ENCODE measurements around the gene HPD.

The HPD gene

GRCh38 chr12:121858662-121859572 is at the start of gene HPD:
Gene HPD (minus strand): TSS chr12:121858859. CDS start chr12:121858823, 36 bp downstream.
- DNase-seq (ENCODE audit: low read depth) = no peak
- TF ChIP-seq MYC (IDR thresholded peaks at IDR 0.05; ENCODE audit: low read depth, low read length) = no peak
- TF ChIP-seq, protein P1, sequence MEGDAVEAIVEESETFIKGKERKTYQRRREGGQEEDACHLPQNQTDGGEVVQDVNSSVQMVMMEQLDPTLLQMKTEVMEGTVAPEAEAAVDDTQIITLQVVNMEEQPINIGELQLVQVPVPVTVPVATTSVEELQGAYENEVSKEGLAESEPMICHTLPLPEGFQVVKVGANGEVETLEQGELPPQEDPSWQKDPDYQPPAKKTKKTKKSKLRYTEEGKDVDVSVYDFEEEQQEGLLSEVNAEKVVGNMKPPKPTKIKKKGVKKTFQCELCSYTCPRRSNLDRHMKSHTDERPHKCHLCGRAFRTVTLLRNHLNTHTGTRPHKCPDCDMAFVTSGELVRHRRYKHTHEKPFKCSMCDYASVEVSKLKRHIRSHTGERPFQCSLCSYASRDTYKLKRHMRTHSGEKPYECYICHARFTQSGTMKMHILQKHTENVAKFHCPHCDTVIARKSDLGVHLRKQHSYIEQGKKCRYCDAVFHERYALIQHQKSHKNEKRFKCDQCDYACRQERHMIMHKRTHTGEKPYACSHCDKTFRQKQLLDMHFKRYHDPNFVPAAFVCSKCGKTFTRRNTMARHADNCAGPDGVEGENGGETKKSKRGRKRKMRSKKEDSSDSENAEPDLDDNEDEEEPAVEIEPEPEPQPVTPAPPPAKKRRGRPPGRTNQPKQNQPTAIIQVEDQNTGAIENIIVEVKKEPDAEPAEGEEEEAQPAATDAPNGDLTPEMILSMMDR (IDR thresholded peaks at IDR 0.05; ENCODE audit: low read depth, low read length) = no peak
- no peak for TF ChIP-seq POLR2A (IDR thresholded peaks at IDR 0.05; ENCODE audit: extremely low read depth, insufficient read length)
- no peak for TF ChIP-seq MAX (IDR thresholded peaks at IDR 0.05; ENCODE audit: low read depth, low read length)
- H3K4me3 ChIP-seq (ENCODE audit: low read depth, low read length) = no peak within 1 kb of the TSS

GRCh38 chr12:121905746-121906145 is 47.1 kb upstream of the HPD start:
- DNase-seq (ENCODE audit: low read depth) = no peak
- TF ChIP-seq MYC (IDR thresholded peaks at IDR 0.05; ENCODE audit: low read depth, low read length) (no peak), MAX (IDR thresholded peaks at IDR 0.05; ENCODE audit: low read depth, low read length) (no peak), POLR2A (IDR thresholded peaks at IDR 0.05; ENCODE audit: extremely low read depth, insufficient read length) (no peak)
- TF ChIP-seq, protein P1 (IDR thresholded peaks at IDR 0.05; ENCODE audit: low read depth, low read length) = no peak

DNA sequence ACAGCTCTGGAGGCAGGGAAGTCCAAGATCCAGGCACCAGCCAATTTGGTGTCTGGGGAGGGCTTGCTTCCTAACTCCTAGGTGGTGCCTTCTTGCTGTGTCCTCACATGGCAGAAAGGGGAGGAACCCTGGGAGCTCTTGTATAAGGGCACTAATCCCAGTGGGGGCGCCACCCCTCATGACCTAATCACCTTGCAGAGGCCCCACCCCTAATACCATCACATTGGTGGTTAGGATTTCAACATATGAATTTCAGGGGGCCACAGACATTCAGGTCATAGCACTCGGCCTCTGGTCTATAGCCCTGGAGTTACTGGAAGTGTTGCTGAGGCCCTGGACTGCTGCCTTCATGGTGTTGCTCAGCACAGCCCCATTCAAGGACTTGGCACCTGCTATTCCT is 44.5 kb upstream of the HPD start:
- TF ChIP-seq, protein P1 (IDR thresholded peaks at IDR 0.05; ENCODE audit: low read depth, low read length) = no peak
- TF ChIP-seq POLR2A (IDR thresholded peaks at IDR 0.05; ENCODE audit: extremely low read depth, insufficient read length) (no peak), MAX (IDR thresholded peaks at IDR 0.05; ENCODE audit: low read depth, low read length) (no peak), MYC (IDR thresholded peaks at IDR 0.05; ENCODE audit: low read depth, low read length) (no peak)
- H3K4me3 ChIP-seq (ENCODE audit: low read depth, low read length) = no peak overlapping the region
- peak; percentile 55 for DNase-seq (ENCODE audit: low read depth)

More at GRCh38 chr12:121905746-121906145, 47.1 kb upstream of the HPD start:
- no peak overlapping the region for H3K4me3 ChIP-seq (ENCODE audit: low read depth, low read length)

DNA sequence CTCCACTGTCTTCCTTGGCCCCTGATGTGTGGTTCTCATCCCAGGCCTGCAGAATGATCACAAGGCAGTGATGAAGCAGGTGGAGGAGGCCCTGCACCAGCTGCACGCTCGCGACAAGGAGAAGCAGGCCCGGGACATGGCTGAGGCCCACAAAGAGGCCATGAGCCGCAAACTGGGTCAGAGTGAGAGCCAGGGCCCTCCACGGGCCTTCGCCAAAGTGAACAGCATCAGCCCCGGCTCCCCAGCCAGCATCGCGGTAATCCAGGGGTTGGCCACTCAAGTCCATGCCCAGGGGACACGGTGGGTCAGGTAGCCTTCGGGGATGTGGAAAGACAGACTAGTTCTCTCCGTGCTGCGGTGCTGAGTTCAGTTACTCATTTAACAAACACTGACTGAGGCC is 40.9 kb upstream of the HPD start:
- H3K4me3 ChIP-seq (ENCODE audit: low read depth, low read length) = no peak overlapping the region
- TF ChIP-seq, protein P1 (IDR thresholded peaks at IDR 0.05; ENCODE audit: low read depth, low read length) = no peak
- TF ChIP-seq MYC (IDR thresholded peaks at IDR 0.05; ENCODE audit: low read depth, low read length) (no peak), POLR2A (IDR thresholded peaks at IDR 0.05; ENCODE audit: extremely low read depth, insufficient read length) (no peak), MAX (IDR thresholded peaks at IDR 0.05; ENCODE audit: low read depth, low read length) (no peak)
- DNase-seq (ENCODE audit: low read depth) = no peak

GRCh38 chr12:121898287-121898686 is 39.6 kb upstream of the HPD start:
- no peak overlapping the region for H3K4me3 ChIP-seq (ENCODE audit: low read depth, low read length)
- no peak for TF ChIP-seq MYC (IDR thresholded peaks at IDR 0.05; ENCODE audit: low read depth, low read length)
- TF ChIP-seq, protein P1 (IDR thresholded peaks at IDR 0.05; ENCODE audit: low read depth, low read length) = no peak
- no peak for TF ChIP-seq MAX (IDR thresholded peaks at IDR 0.05; ENCODE audit: low read depth, low read length)
- TF ChIP-seq POLR2A (IDR thresholded peaks at IDR 0.05; ENCODE audit: extremely low read depth, insufficient read length) = no peak
- no peak for DNase-seq (ENCODE audit: low read depth)
